Measurements from ENCODE around the gene IFIT1B.
"Not testable (repeated sequence)": the region's sequence is repeated elsewhere in the genome, so short reads cannot be mapped to it uniquely, and the experiment has no call there.

Gene IFIT1B

GRCh38 chr10:89350631-89351315, 27.1 kb upstream of the IFIT1B start:
- DNase-seq: not testable (repeated sequence)

- DNase-seq: no peak
Observed at GRCh38 chr10:89351412-89351779, 26.5 kb upstream of the IFIT1B start.

- no peak for DNase-seq
Observed at GRCh38 chr10:89351780-89352597, 25.9 kb upstream of the IFIT1B start.

GRCh38 chr10:89352802-89353201, 25.1 kb upstream of the IFIT1B start:
- DNase-seq: no peak

GRCh38 chr10:89355394-89355931, 22.4 kb upstream of the IFIT1B start:
- DNase-seq: no peak

- no peak for DNase-seq
Observed at GRCh38 chr10:89357096-89357495, 20.8 kb upstream of the IFIT1B start.

GRCh38 chr10:89357975-89358374, 19.9 kb upstream of the IFIT1B start:
- no peak for DNase-seq

- DNase-seq: no peak
Observed at GRCh38 chr10:89360157-89360556, 17.7 kb upstream of the IFIT1B start.

- DNase-seq: no peak
Observed at GRCh38 chr10:89362929-89363328, 14.9 kb upstream of the IFIT1B start.

- DNase-seq: no peak
Observed at GRCh38 chr10:89363729-89364442, 14.0 kb upstream of the IFIT1B start.

GRCh38 chr10:89364531-89364930, 13.3 kb upstream of the IFIT1B start:
- DNase-seq: no peak

GRCh38 chr10:89367529-89367928, 10.3 kb upstream of the IFIT1B start:
- DNase-seq: no peak

GRCh38 chr10:89368129-89368528, 9.7 kb upstream of the IFIT1B start:
- no peak for DNase-seq

- DNase-seq: no peak
Observed at GRCh38 chr10:89369156-89370105, 8.4 kb upstream of the IFIT1B start.

- no peak for DNase-seq
Observed at GRCh38 chr10:89371079-89371478, 6.8 kb upstream of the IFIT1B start.

- no peak for DNase-seq
Observed at GRCh38 chr10:89371987-89372386, 5.9 kb upstream of the IFIT1B start.

- no peak for DNase-seq
Observed at GRCh38 chr10:89373916-89374711, 3.7 kb upstream of the IFIT1B start.

GRCh38 chr10:89374713-89375141, 3.1 kb upstream of the IFIT1B start:
- DNase-seq: no peak

- DNase-seq: no peak
Observed at GRCh38 chr10:89379103-89379502, 1.2 kb downstream of the IFIT1B start.

GRCh38 chr10:89382757-89383156, 4.9 kb downstream of the IFIT1B start:
- no peak for DNase-seq

Measured in activated naive CD4-positive, alpha-beta T cell (primary cell).